Measurements from ENCODE around the gene KNTC1.

Gene KNTC1

GRCh38 chr12:122604993-122605392 is 77.9 kb downstream of the KNTC1 start:
- no peak overlapping the region for H3K27ac ChIP-seq (ENCODE audit: low read length)
- TF ChIP-seq CTCF (IDR thresholded peaks at IDR 0.05; ENCODE audit: low read length) (no peak), EZH2phosphoT487 (IDR thresholded peaks at IDR 0.05; ENCODE audit: low read length) (no peak), EZH2 (optimal IDR thresholded peaks at IDR 0.05; ENCODE audit: low read depth, low read length) (no peak)
- H3K36me3 ChIP-seq (replicated peaks; ENCODE audit: insufficient read depth, low read length): no peaks in the 10 kb centered on the region; the same call in 1 of the 2 replicates

GRCh38 chr12:122609732-122610131 is 82.7 kb downstream of the KNTC1 start:
- no peaks in the 10 kb centered on the region for H4K20me1 ChIP-seq (ENCODE audit: insufficient read depth, low read length)
- no peaks in the 10 kb centered on the region for H3K9me3 ChIP-seq (replicated peaks; ENCODE audit: insufficient read depth, low read length)
- H3K9ac ChIP-seq (ENCODE audit: low read length): no peak overlapping the region
- no peaks in the 10 kb centered on the region for H3K9me2 ChIP-seq (replicated peaks; ENCODE audit: insufficient read depth, low read length)
- H3K27ac ChIP-seq (ENCODE audit: low read length): no peak overlapping the region
- H2AFZ ChIP-seq (ENCODE audit: low read length): no peak overlapping the region
- no peaks in the 10 kb centered on the region for H3K4me1 ChIP-seq (ENCODE audit: low read length)
- H3K4me2 ChIP-seq (ENCODE audit: low read depth, low read length): no peak overlapping the region
- no peaks in the 10 kb centered on the region; the same call in 1 of the 2 replicates for H3K36me3 ChIP-seq (replicated peaks; ENCODE audit: insufficient read depth, low read length)
- no peak for DNase-seq
- H3K27me3 ChIP-seq (replicated peaks; ENCODE audit: insufficient read depth, low read length): no peaks in the 10 kb centered on the region
- no peaks in the 10 kb centered on the region for H3K79me2 ChIP-seq (ENCODE audit: low read length)
- H3F3A ChIP-seq (ENCODE audit: insufficient read depth, low read length): no peaks in the 10 kb centered on the region
- TF ChIP-seq EZH2 (optimal IDR thresholded peaks at IDR 0.05; ENCODE audit: low read depth, low read length) (no peak), EZH2phosphoT487 (IDR thresholded peaks at IDR 0.05; ENCODE audit: low read length) (no peak), CTCF (IDR thresholded peaks at IDR 0.05; ENCODE audit: low read length) (no peak)
- no peak overlapping the region for H3K4me3 ChIP-seq (ENCODE audit: low read length)

More at GRCh38 chr12:122604993-122605392, 77.9 kb downstream of the KNTC1 start:
- H3K9me3 ChIP-seq (replicated peaks; ENCODE audit: insufficient read depth, low read length): no peaks in the 10 kb centered on the region
- DNase-seq: no peak
- no peak overlapping the region for H3K4me3 ChIP-seq (ENCODE audit: low read length)
- no peak overlapping the region for H3K4me2 ChIP-seq (ENCODE audit: low read depth, low read length)
- no peaks in the 10 kb centered on the region for H3F3A ChIP-seq (ENCODE audit: insufficient read depth, low read length)
- H3K79me2 ChIP-seq (ENCODE audit: low read length): no peaks in the 10 kb centered on the region
- H3K9me2 ChIP-seq (replicated peaks; ENCODE audit: insufficient read depth, low read length): no peaks in the 10 kb centered on the region
- H3K4me1 ChIP-seq (ENCODE audit: low read length): no peaks in the 10 kb centered on the region
- H4K20me1 ChIP-seq (ENCODE audit: insufficient read depth, low read length): no peaks in the 10 kb centered on the region
- no peak overlapping the region for H3K9ac ChIP-seq (ENCODE audit: low read length)
- no peak overlapping the region for H2AFZ ChIP-seq (ENCODE audit: low read length)
- no peaks in the 10 kb centered on the region for H3K27me3 ChIP-seq (replicated peaks; ENCODE audit: insufficient read depth, low read length)

- Histone ChIP-seq H3K79me2 (ENCODE audit: low read length) (no peaks in the 10 kb centered on the region), H2AFZ (ENCODE audit: low read length) (no peak overlapping the region), H3K9me3 (replicated peaks; ENCODE audit: insufficient read depth, low read length) (no peaks in the 10 kb centered on the region), H3K36me3 (replicated peaks; ENCODE audit: insufficient read depth, low read length) (no peaks in the 10 kb centered on the region; the same call in 1 of the 2 replicates), H3F3A (ENCODE audit: insufficient read depth, low read length) (no peaks in the 10 kb centered on the region), H3K9ac (ENCODE audit: low read length) (no peak overlapping the region), H3K4me3 (ENCODE audit: low read length) (no peak overlapping the region), H3K27ac (ENCODE audit: low read length) (no peak overlapping the region), H4K20me1 (ENCODE audit: insufficient read depth, low read length) (no peaks in the 10 kb centered on the region), H3K4me2 (ENCODE audit: low read depth, low read length) (no peak overlapping the region), H3K9me2 (replicated peaks; ENCODE audit: insufficient read depth, low read length) (no peaks in the 10 kb centered on the region), H3K27me3 (replicated peaks; ENCODE audit: insufficient read depth, low read length) (no peaks in the 10 kb centered on the region), H3K4me1 (ENCODE audit: low read length) (no peaks in the 10 kb centered on the region)
- no peak for DNase-seq
- TF ChIP-seq CTCF (IDR thresholded peaks at IDR 0.05; ENCODE audit: low read length): no peak
- TF ChIP-seq EZH2 (optimal IDR thresholded peaks at IDR 0.05; ENCODE audit: low read depth, low read length): no peak
- TF ChIP-seq EZH2phosphoT487 (IDR thresholded peaks at IDR 0.05; ENCODE audit: low read length): no peak
Observed at GRCh38 chr12:122610207-122610606, 83.2 kb downstream of the KNTC1 start.

Data from MM.1S (cell line).